GM19025 (cell line): Measurements from ENCODE around the gene STAB2.

ENCODE experiments used
- ATAC-seq: cut with Tn5 transposase; IDR thresholded peaks from one replicate; pipeline ENCODE4 v1.9.1; 2021; ENCODE audit warnings: mild to moderate bottlenecking, low read depth, moderate library complexity; ENCODE audit not compliant: unreplicated experiment

Gene STAB2

DNA sequence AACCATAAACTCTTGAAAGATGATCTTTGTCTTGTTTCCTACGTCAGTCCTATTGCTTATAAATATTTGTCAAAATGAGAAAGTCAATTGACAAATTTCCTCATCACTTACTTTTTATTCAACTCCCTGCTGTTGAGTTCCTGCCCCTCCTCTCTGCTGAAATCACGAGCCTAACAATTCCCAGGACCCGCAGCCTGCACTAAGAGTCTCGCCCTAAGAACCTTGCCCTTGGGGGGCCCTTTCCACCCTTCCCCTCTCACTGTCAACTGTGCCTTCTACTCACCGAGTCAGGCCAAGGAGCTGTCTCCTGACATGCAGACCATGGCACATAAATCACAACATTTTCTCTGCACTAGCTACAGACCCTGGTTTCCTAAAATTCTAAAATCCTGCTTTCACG is 99.0 kb downstream of the STAB2 start:
- ATAC-seq: no peak

- ATAC-seq: no peak
These were observed 100.2 kb downstream of the STAB2 start for GRCh38 chr12:103687253-103687652.

DNA sequence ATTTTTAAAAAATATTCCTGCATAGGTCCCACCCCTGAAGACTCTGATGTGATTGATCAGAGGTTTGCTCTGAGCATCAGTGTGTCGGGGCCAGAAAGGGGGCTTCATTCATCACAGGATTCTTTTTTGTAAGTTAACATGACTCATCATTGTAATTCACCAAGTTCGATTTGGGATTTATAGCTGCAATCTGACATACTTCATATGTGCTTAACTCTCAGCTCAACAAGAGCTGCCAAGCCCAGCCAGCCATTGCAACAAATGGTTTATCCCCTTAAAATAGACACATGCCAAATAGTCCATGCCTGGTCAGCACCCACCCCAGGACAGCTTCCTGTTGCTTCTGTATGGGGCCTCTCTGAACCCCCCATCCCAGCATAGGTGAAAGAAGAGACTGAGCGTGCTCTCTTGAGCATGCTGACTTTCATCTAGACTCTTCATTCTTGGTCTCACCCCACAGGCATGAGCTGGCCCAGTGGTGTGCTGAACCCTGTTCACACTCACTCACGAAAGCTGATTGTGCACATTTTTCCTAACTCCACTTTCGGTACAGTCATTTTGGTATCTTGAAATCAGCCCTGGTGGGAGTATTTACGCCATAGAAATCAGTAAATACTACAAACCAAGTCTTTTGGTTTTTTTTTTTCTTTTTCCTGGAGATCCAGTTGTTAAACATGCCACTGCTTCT is 101.4 kb downstream of the STAB2 start:
- no peak for ATAC-seq

- no peak for ATAC-seq
These were observed 103.4 kb downstream of the STAB2 start for GRCh38 chr12:103690426-103690825.

DNA sequence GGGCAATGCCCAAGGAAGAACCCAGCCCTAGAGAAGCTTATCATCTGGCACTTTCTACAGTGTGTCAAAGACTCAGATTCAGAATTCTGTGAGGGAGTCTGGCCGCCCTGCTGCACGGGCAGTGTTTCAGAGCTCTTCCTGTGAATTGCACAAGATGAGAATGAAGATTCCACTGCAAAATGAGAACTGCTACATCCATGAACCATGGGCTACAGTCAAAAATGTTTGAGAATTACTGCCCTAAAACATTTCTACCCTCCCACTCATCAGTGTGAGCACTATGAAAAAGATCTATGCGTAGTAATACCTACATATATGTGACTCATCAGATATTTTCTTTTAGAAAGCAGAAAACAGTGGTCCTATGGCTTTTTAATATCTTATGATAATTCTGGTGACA is 104.0 kb downstream of the STAB2 start:
- no peak for ATAC-seq

DNA sequence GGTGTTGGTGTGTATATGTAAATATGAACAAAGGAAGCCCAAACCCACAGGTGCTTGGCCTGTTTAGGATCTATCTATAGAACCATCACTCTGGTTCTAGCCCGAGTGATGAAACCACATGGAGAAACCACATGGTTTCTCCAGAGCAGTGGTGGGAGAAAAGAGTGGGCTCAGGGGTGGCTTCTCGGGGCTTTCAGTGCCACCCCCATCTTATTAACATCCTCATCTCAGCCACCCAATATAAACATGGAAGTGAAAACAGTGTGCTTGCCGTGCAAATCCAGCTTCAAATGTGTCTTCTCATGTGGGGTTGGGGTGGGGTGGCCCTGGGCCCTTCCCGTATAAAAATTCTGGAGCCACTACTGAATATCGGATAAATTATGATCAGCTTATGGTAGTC is 109.0 kb downstream of the STAB2 start:
- ATAC-seq: no peak

- ATAC-seq: no peak
These were observed 111.1 kb downstream of the STAB2 start for GRCh38 chr12:103697971-103698751.

DNA sequence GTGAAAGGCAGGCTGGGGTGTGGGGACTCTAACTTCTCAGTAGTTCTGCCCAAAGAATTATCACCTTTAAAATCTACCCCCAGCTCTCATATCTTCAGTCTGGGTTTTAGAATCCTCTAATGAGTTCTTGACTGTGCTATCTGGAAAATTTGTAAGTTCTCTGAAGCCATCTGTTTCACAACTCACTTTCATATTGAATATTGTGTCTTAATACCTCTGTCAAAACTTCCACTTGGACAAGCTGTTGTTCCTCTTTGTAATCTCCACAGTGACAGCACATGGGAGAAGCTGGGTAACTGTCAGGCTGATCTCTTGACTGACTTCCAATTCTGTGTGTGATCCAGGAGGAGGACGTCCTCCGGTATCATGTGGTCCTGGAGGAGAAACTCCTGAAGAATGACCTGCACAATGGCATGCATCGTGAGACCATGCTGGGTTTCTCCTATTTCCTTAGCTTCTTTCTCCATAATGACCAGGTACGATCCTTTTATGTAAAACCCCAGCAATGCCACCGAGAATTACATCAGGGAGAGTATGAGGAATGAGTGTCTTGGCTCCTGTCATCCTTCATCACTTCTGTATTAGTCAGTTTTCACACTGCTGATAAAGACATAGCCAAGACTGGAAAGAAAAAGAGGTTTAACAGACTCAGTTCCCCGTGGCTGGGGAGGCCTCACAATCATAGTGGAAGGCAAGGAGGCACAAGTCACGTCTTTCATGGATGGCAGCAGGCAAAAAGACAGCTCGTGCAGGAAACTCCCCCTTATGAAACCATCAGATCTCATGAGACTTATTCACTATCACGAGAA is 111.9 kb downstream of the STAB2 start:
- ATAC-seq: no peak

- no peak for ATAC-seq
These were observed 118.0 kb downstream of the STAB2 start for GRCh38 chr12:103705098-103705497.

DNA sequence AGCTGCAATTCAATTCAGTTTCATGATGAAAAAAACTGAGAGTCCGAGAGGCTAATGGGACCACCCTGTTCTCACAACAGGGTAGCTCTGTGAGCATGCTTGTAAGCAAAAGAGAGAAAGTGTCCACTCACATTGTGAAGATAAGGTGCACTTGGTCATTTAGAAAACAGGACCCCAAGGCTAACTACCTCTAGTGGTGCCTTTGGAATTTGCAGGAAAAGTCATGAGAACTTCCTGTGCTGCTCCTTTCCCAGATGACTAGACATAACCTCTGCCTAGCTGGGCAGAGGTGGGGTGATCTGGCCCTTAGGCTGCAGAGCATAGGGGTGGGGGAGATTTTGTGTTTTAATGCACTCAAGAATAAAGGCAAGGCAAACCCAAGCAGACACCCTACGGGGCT is 118.9 kb downstream of the STAB2 start:
- ATAC-seq: no peak

- no peak for ATAC-seq
These were observed 120.4 kb downstream of the STAB2 start for GRCh38 chr12:103707446-103707845.

DNA sequence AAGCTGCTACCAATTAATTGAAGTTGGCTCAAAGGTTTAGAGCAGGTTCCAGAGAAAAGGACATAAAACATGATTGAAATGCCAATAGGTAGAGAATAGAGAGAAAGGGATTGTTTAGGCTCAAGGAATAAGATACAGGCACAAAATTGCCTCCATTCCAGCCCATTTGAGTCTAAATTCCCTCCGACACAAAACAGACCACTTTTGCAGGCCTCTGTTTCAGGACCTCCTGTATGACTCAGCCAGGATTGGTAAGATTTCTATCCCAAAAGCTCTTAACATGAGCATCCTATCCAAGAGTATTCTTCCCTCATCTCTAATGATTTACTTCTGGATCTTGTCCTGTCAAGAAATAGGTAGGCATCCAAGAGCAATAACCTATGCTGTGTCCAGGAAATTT is 123.5 kb downstream of the STAB2 start:
- ATAC-seq: no peak

GRCh38 chr12:103712216-103712615 is 125.1 kb downstream of the STAB2 start:
- no peak for ATAC-seq

DNA sequence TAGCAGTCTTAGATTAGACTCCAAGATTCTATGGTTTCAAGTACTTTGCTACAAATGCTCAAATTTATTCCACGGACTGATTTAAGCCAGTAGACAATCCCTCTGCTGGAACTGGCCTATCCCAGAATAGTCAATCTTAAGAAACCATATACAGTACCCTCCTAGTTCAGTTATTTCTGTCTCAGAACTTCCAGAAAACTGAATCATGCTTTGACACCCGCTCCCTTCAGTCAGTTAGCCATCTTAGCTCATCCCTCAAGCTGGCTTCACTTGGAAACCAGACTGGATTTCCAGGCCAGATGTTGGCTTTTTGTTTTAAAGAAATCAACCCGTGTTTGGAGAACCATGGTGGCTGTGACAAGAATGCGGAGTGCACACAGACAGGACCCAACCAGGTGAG is 128.4 kb downstream of the STAB2 start:
- ATAC-seq: no peak

DNA sequence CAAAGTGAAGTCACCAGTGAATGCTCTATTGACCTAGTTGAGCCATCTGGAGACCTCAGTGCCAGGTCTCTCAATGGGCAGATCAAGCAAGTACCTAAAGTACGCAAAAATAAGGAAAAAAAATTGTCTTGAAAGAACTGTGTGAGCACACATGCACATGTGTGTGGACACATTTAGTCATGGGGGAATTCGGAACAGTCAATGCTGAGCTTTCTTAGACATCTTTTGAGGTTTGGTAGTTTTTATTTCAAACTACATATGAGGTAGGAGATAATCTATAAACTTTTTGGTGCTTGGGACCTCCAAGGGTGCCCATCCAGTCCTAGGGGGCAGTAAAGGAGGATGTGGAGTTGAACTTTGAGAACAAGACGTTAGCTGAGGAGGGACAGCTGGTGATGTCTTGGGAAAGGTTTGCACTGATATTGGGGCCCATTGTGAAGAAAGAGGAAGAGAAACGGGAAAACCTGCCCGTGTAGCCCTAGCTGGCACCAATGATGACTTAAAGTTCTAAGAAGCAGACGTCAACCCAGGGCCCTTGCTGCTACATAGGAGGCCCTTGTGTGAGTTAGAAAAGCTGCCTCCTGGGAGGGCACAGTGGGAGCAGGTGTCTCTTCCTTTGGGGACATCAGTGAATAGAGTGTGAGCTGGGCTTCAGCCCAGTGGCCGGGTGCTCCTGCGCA is 129.6 kb downstream of the STAB2 start:
- no peak for ATAC-seq

- ATAC-seq: no peak
These were observed 138.3 kb downstream of the STAB2 start for GRCh38 chr12:103725398-103725797.

DNA sequence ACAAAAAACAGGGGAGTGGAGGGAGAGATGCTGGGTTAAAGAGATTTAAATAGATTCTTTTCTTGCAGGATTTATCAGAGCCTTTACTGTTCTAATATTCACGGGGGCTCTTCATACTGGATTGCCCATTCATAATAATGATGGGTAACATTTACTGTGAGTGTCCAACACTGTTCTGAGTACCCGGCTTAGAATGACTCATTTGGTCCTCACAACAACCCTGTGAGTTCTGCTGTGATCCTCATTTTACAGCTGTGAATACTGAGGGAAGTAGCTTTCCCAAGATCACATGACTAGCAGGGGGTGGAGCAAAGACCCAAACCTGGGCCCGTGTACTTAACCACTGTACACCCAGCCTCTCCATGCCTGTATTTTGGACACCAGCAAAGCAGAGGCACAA is 140.6 kb downstream of the STAB2 start:
- no peak for ATAC-seq

- no peak for ATAC-seq
These were observed 141.2 kb downstream of the STAB2 start for GRCh38 chr12:103728323-103728722.

- ATAC-seq: no peak
These were observed 142.4 kb downstream of the STAB2 start for GRCh38 chr12:103729499-103729898.

GRCh38 chr12:103731539-103731938 is 144.5 kb downstream of the STAB2 start:
- ATAC-seq: no peak

DNA sequence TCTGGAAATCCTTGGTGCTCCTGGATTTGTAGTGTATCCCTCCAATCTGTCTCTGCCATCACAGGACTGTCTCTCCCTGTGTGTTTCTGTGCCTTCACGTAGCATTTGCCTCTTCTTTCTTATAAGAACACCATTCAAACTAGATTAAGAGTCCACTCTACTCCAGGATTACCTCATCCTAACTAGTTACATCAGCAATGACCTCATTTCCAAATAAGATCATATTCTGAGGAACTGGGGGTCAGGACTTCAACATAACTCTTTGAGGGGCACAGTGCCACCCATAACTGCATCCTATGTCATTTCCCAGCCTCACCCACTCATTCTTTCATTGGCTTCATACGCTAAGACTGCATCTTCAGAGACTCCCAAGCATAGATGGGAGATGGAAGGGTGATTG is 147.8 kb downstream of the STAB2 start:
- no peak for ATAC-seq
